ENCODE results near the gene IL22RA2. TPM values are rescaled to one million over a fixed set of nuclear protein-coding genes. Genes with fewer than 3 reads are reported as not detected.

IL22RA2 gene
- total and polyA plus RNA-seq, 2 of the 13 experiments (the other 11 are each of a cell fraction or from before 2014, with no cell fraction given): not detected

DNA sequence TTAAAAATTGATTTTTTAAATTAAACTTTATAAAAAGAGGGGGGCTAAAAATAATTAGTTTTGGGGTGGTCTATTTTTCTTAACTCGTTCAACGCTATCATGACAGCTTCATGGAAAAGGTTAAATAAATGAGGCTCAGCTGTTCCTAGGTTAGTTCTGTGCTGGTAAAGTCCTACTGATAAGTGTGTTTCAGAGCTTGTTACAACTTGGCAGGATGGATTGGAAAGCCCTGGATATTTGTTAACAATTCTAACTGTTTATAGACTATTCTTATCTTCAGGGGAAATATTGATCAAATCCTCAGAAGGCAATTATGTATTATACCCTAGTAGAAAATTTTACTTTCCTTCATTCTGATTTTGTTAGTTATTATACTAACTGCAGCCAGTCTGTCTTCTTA, 50.4 kb downstream of the IL22RA2 start:
- peaks cover 16% of the 10 kb centered on the region for H3K9me3 ChIP-seq (ENCODE audit: low read length)

More for the DNA sequence above, 50.4 kb downstream of the IL22RA2 start:
- Histone ChIP-seq H4K20me1 (ENCODE audit: insufficient read depth, low read length) (no peaks in the 10 kb centered on the region), H3K27ac (ENCODE audit: extremely low read length, insufficient read depth, low read length) (no peak overlapping the region), H3K4me1 (ENCODE audit: insufficient read depth, low read length) (no peaks in the 10 kb centered on the region), H3K9ac (ENCODE audit: insufficient read depth, low read depth, low read length) (no peak overlapping the region), H3K36me3 (replicated peaks in 1 of 2; ENCODE audit: control insufficient read depth in 1 of 2, insufficient read depth in 2 of 2, low read length in 2 of 2) (no peaks in the 10 kb centered on the region), H3K4me2 (ENCODE audit: low read depth, low read length) (no peak overlapping the region), H2AFZ (ENCODE audit: low read length) (no peak overlapping the region), H3K4me3 (replicated peaks in 1 of 3; ENCODE audit: insufficient read depth in 1 of 3, low read depth in 2 of 3, low read length in 3 of 3) (no peak overlapping the region), H3K79me2 (ENCODE audit: insufficient read depth, low read length) (no peaks in the 10 kb centered on the region), H3K27me3 (ENCODE audit: control insufficient read depth in 1 of 2, insufficient read depth in 2 of 2, low read length in 2 of 2) (no peaks in the 10 kb centered on the region)
- CTCF ChIA-PET (ENCODE audit: low intra/inter-chr PET ratio, low total read pairs): no interaction called here
- intact Hi-C loops (cut with micrococcal nuclease; ENCODE audit: unreplicated experiment): no loop called here
- in situ Hi-C loops (cut with HindIII; ENCODE audit: extremely low pct_ligation_motif_present, low pct_unique_long_range_greater_than_20kb): no loop called here
- DNase-seq (ENCODE audit: low spot score) (no peak), ATAC-seq (no peak), FAIRE-seq (no peak)
- no TSS peak for BruUV-seq (replicated peaks)
- TF ChIP-seq HNRNPUL1 (IDR thresholded peaks at IDR 0.05; ENCODE audit: low read depth, low read length): no peak
- TF ChIP-seq NR2F6 (IDR thresholded peaks at IDR 0.05): no peak
- TF ChIP-seq NR2F6 (CRISPR knock-in tag; IDR thresholded peaks at IDR 0.05): no peak
- no peak for TF ChIP-seq GLI4 (CRISPR knock-in tag; IDR thresholded peaks at IDR 0.05; ENCODE audit: borderline replicate concordance)
- TF ChIP-seq, protein P1, sequence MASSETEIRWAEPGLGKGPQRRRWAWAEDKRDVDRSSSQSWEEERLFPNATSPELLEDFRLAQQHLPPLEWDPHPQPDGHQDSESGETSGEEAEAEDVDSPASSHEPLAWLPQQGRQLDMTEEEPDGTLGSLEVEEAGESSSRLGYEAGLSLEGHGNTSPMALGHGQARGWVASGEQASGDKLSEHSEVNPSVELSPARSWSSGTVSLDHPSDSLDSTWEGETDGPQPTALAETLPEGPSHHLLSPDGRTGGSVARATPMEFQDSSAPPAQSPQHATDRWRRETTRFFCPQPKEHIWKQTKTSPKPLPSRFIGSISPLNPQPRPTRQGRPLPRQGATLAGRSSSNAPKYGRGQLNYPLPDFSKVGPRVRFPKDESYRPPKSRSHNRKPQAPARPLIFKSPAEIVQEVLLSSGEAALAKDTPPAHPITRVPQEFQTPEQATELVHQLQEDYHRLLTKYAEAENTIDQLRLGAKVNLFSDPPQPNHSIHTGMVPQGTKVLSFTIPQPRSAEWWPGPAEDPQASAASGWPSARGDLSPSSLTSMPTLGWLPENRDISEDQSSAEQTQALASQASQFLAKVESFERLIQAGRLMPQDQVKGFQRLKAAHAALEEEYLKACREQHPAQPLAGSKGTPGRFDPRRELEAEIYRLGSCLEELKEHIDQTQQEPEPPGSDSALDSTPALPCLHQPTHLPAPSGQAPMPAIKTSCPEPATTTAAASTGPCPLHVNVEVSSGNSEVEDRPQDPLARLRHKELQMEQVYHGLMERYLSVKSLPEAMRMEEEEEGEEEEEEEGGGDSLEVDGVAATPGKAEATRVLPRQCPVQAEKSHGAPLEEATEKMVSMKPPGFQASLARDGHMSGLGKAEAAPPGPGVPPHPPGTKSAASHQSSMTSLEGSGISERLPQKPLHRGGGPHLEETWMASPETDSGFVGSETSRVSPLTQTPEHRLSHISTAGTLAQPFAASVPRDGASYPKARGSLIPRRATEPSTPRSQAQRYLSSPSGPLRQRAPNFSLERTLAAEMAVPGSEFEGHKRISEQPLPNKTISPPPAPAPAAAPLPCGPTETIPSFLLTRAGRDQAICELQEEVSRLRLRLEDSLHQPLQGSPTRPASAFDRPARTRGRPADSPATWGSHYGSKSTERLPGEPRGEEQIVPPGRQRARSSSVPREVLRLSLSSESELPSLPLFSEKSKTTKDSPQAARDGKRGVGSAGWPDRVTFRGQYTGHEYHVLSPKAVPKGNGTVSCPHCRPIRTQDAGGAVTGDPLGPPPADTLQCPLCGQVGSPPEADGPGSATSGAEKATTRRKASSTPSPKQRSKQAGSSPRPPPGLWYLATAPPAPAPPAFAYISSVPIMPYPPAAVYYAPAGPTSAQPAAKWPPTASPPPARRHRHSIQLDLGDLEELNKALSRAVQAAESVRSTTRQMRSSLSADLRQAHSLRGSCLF (CRISPR knock-in tag; IDR thresholded peaks at IDR 0.05; ENCODE audit: borderline replicate concordance): no peak
- TF ChIP-seq SNRNP70 (IDR thresholded peaks at IDR 0.05; ENCODE audit: low read depth, low read length): no peak
- TF ChIP-seq HHEX (CRISPR knock-in tag; IDR thresholded peaks at IDR 0.05): no peak
- 44% methylated on average over 2 of the region's 2 CpGs for WGBS (ENCODE audit: low lambda C conversion rate)
- POLR2A ChIA-PET: no interaction called here

Measured in HepG2 (cell line).